Measurements from ENCODE around the gene KCNA3.

- TF ChIP-seq POLR2A (IDR thresholded peaks at IDR 0.05; ENCODE audit: low read length), result no peak
- TF ChIP-seq GATA1 (IDR thresholded peaks at IDR 0.05; ENCODE audit: low read depth, low read length), result no peak
Measured at GRCh38 chr1:110687250-110687649, 12.5 kb upstream of the KCNA3 start.
